HG03060 (cell line): ENCODE measurements around the gene HIF1A.

Experiments used
- ATAC-seq: cut with Tn5 transposase; IDR thresholded peaks from one replicate; pipeline ENCODE4 v1.9.1; 2021; ENCODE audit warnings: low read depth, moderate number of reproducible peaks; ENCODE audit not compliant: unreplicated experiment

Gene HIF1A

DNA sequence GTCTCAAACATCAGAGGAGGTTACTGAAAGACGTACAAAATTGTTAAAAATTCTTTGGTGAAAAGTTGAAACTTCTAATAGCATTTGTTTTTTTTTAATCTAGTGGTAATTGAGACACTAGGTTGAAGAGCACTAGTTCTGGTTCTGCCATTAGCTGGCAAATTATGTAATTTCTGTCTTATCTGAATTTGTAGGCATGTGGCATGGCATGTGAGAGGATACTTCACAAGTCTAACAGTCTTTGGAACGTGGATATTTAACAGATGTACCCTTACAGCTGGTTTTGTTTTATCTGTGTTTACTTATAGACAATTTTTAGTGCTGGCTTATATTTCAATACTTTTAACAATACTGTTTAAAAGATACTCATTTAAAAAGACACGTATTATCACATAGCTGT is 72.9 kb downstream of the HIF1A start:
- ATAC-seq: no peak

DNA sequence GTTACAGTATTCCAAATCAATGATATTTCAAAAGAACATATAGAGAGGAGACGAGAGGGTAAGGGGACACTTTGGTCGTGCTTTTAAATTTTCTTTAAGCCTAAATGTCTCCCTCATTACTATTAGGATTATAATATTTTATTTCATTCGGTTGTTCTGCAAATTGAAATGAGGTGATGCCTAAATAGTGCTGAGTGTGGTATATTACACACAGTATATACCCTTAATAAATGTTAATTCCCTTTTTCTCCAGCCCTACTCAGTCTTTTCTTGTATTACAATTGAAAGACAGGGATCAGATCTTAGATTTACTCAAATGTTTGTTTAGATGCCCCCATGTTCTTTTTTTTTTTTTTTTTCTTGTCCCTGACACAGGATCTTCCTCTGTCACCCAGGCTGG is 74.6 kb downstream of the HIF1A start:
- no peak for ATAC-seq

- no peak for ATAC-seq
Measured at GRCh38 chr14:61774861-61775260, 79.5 kb downstream of the HIF1A start.

GRCh38 chr14:61780125-61780524 is 84.8 kb downstream of the HIF1A start:
- no peak for ATAC-seq

- no peak for ATAC-seq
Measured at GRCh38 chr14:61797309-61797708, 102.0 kb downstream of the HIF1A start.
